ENCODE measurements around the gene MVB12B.

Gene MVB12B

GRCh38 chr9:126508171-126508591 is 181.6 kb downstream of the MVB12B start:
- DNase-seq (ENCODE audit: low spot score in 2 of 2) = no peak
- Histone ChIP-seq H3K9me3 (no peaks in the 10 kb centered on the region), H3K4me1 (no peaks in the 10 kb centered on the region; the same call in 1 of the 2 replicates), H3K27me3 (ENCODE audit: low read depth) (no peaks in the 10 kb centered on the region), H3K4me3 (no peak overlapping the region), H3K36me3 (replicated peaks) (no peaks in the 10 kb centered on the region)
- in situ Hi-C loops (cut with MboI; ENCODE audit: low sequenced_read_pairs) = loop anchor here (10.0 kb wide), 1 partner anchor 277 kb away; no protein-coding TSS in a partner anchor

- Histone ChIP-seq H3K9me3 (no peaks in the 10 kb centered on the region), H3K4me1 (peaks cover 2% of the 10 kb centered on the region), H3K27me3 (ENCODE audit: low read depth) (no peaks in the 10 kb centered on the region), H3K4me3 (no peak overlapping the region), H3K36me3 (replicated peaks) (no peaks in the 10 kb centered on the region)
- no peak for DNase-seq (ENCODE audit: low spot score in 2 of 2)
- in situ Hi-C loops (cut with MboI; ENCODE audit: low sequenced_read_pairs) = loop anchor here (10.0 kb wide), 1 partner anchor 276 kb away; no protein-coding TSS in a partner anchor
Observed at GRCh38 chr9:126508928-126509327, 182.3 kb downstream of the MVB12B start.

GRCh38 chr9:126509718-126510117 is 183.1 kb downstream of the MVB12B start:
- no peaks in the 10 kb centered on the region for H3K36me3 ChIP-seq (replicated peaks)
- in situ Hi-C loops (cut with MboI; ENCODE audit: low sequenced_read_pairs) = loop anchor here (10.0 kb wide), 1 partner anchor 275 kb away; no protein-coding TSS in a partner anchor
- H3K27me3 ChIP-seq (ENCODE audit: low read depth) = no peaks in the 10 kb centered on the region
- no peaks in the 10 kb centered on the region for H3K9me3 ChIP-seq
- no peak for DNase-seq (ENCODE audit: low spot score in 2 of 2)
- no peak overlapping the region for H3K4me3 ChIP-seq
- peaks cover 6% of the 10 kb centered on the region for H3K4me1 ChIP-seq

- Histone ChIP-seq H3K4me1 (peaks cover 6% of the 10 kb centered on the region), H3K4me3 (no peak overlapping the region), H3K36me3 (replicated peaks) (no peaks in the 10 kb centered on the region), H3K27me3 (ENCODE audit: low read depth) (no peaks in the 10 kb centered on the region), H3K9me3 (no peaks in the 10 kb centered on the region)
- DNase-seq (ENCODE audit: low spot score in 2 of 2) = no peak
- in situ Hi-C loops (cut with MboI; ENCODE audit: low sequenced_read_pairs) = no loop called here
Observed at GRCh38 chr9:126510564-126510963, 183.9 kb downstream of the MVB12B start.

GRCh38 chr9:126511411-126511810 is 184.8 kb downstream of the MVB12B start:
- Histone ChIP-seq H3K36me3 (replicated peaks) (no peaks in the 10 kb centered on the region), H3K27me3 (ENCODE audit: low read depth) (no peaks in the 10 kb centered on the region), H3K4me3 (no peak overlapping the region), H3K4me1 (peaks cover 6% of the 10 kb centered on the region), H3K9me3 (no peaks in the 10 kb centered on the region)
- no peak for DNase-seq (ENCODE audit: low spot score in 2 of 2)
- in situ Hi-C loops (cut with MboI; ENCODE audit: low sequenced_read_pairs) = no loop called here

- Histone ChIP-seq H3K9me3 (no peaks in the 10 kb centered on the region), H3K27me3 (ENCODE audit: low read depth) (no peaks in the 10 kb centered on the region), H3K36me3 (replicated peaks) (no peaks in the 10 kb centered on the region), H3K4me1 (peaks cover 17% of the 10 kb centered on the region), H3K4me3 (no peak overlapping the region)
- in situ Hi-C loops (cut with MboI; ENCODE audit: low sequenced_read_pairs) = no loop called here
- no peak for DNase-seq (ENCODE audit: low spot score in 2 of 2)
Observed at GRCh38 chr9:126513159-126514036, 186.8 kb downstream of the MVB12B start.

- peak overlapping the region; percentile 17 for H3K4me3 ChIP-seq
- H3K36me3 ChIP-seq (replicated peaks) = no peaks in the 10 kb centered on the region
- DNase-seq (ENCODE audit: low spot score in 2 of 2) = peak; percentile 63 to 91
- H3K27me3 ChIP-seq (ENCODE audit: low read depth) = no peaks in the 10 kb centered on the region
- peaks cover 17% of the 10 kb centered on the region for H3K4me1 ChIP-seq
- no peaks in the 10 kb centered on the region for H3K9me3 ChIP-seq
- in situ Hi-C loops (cut with MboI; ENCODE audit: low sequenced_read_pairs) = no loop called here
Observed at GRCh38 chr9:126514037-126514821, 187.6 kb downstream of the MVB12B start.

GRCh38 chr9:126515001-126515872 is 188.6 kb downstream of the MVB12B start:
- DNase-seq (ENCODE audit: low spot score in 2 of 2) = no peak
- Histone ChIP-seq H3K27me3 (ENCODE audit: low read depth) (no peaks in the 10 kb centered on the region), H3K36me3 (replicated peaks) (no peaks in the 10 kb centered on the region), H3K4me3 (no peak overlapping the region), H3K9me3 (no peaks in the 10 kb centered on the region), H3K4me1 (peaks cover 17% of the 10 kb centered on the region)
- in situ Hi-C loops (cut with MboI; ENCODE audit: low sequenced_read_pairs) = no loop called here

GRCh38 chr9:126515873-126516505 is 189.4 kb downstream of the MVB12B start:
- Histone ChIP-seq H3K36me3 (replicated peaks) (no peaks in the 10 kb centered on the region), H3K4me1 (peaks cover 17% of the 10 kb centered on the region), H3K4me3 (no peak overlapping the region), H3K27me3 (ENCODE audit: low read depth) (no peaks in the 10 kb centered on the region), H3K9me3 (no peaks in the 10 kb centered on the region)
- in situ Hi-C loops (cut with MboI; ENCODE audit: low sequenced_read_pairs) = no loop called here
- DNase-seq (ENCODE audit: low spot score in 2 of 2) = no peak

GRCh38 chr9:126516561-126516935 is 189.9 kb downstream of the MVB12B start:
- Histone ChIP-seq H3K4me3 (no peak overlapping the region), H3K27me3 (ENCODE audit: low read depth) (no peaks in the 10 kb centered on the region), H3K4me1 (peaks cover 17% of the 10 kb centered on the region), H3K9me3 (no peaks in the 10 kb centered on the region), H3K36me3 (replicated peaks) (no peaks in the 10 kb centered on the region)
- no peak for DNase-seq (ENCODE audit: low spot score in 2 of 2)
- in situ Hi-C loops (cut with MboI; ENCODE audit: low sequenced_read_pairs) = no loop called here

GRCh38 chr9:126516936-126517832 is 190.6 kb downstream of the MVB12B start:
- Histone ChIP-seq H3K27me3 (ENCODE audit: low read depth) (no peaks in the 10 kb centered on the region), H3K36me3 (replicated peaks) (no peaks in the 10 kb centered on the region), H3K9me3 (no peaks in the 10 kb centered on the region), H3K4me1 (peaks cover 17% of the 10 kb centered on the region), H3K4me3 (peak overlapping the region; percentile 3; the same call in 1 of the 2 replicates)
- peak; percentile 50 to 77 for DNase-seq (ENCODE audit: low spot score in 2 of 2)
- in situ Hi-C loops (cut with MboI; ENCODE audit: low sequenced_read_pairs) = no loop called here

- in situ Hi-C loops (cut with MboI; ENCODE audit: low sequenced_read_pairs) = no loop called here
- peaks cover 17% of the 10 kb centered on the region for H3K4me1 ChIP-seq
- no peak overlapping the region for H3K4me3 ChIP-seq
- H3K36me3 ChIP-seq (replicated peaks) = no peaks in the 10 kb centered on the region
- H3K9me3 ChIP-seq = no peaks in the 10 kb centered on the region
- no peak for DNase-seq (ENCODE audit: low spot score in 2 of 2)
- no peaks in the 10 kb centered on the region for H3K27me3 ChIP-seq (ENCODE audit: low read depth)
Observed at GRCh38 chr9:126517833-126518356, 191.3 kb downstream of the MVB12B start.

All from HAP-1 (cell line).